KMS-11 (cell line): Measurements from ENCODE around the gene FUBP1.

ENCODE experiments used
- H2AFZ ChIP-seq: fragments of 200-600 bp; sonication (generic); 2 replicates; pipeline ENCODE4 v1.6.1; 2016; ENCODE audit warnings: antibody characterized with exemption, mixed run types, low read depth
- H3K27ac ChIP-seq: fragments of 200-600 bp; sonication (generic); 2 replicates; pipeline ENCODE4 v1.6.1; 2016; ENCODE audit warnings: mild to moderate bottlenecking, mixed run types
- H3K27me3 ChIP-seq: fragments of 200-600 bp; sonication (generic); 2 replicates; pipeline ENCODE4 v1.6.1; 2017; ENCODE audit warnings: mild to moderate bottlenecking, low read depth, mixed run types, moderate library complexity; ENCODE audit not compliant: insufficient read depth
- H3K36me3 ChIP-seq: fragments of 200-600 bp; sonication (generic); 2 replicates; pipeline ENCODE4 v1.6.1; 2017; ENCODE audit warnings: mild to moderate bottlenecking, mixed run types; ENCODE audit not compliant: insufficient read depth
- H3K4me1 ChIP-seq: fragments of 200-600 bp; sonication (generic); 2 replicates; pipeline ENCODE4 v1.6.1; 2016; ENCODE audit warnings: mild to moderate bottlenecking, low read depth, mixed run types; ENCODE audit not compliant: poor library complexity, severe bottlenecking
- H3K4me2 ChIP-seq: fragments of 200-600 bp; sonication (generic); 2 replicates; pipeline ENCODE4 v1.7.0; 2016; ENCODE audit warnings: mild to moderate bottlenecking, mixed run types
- H3K4me3 ChIP-seq: fragments of 200-600 bp; sonication (generic); IDR thresholded peaks from 2 replicates; pipeline ENCODE4 v1.6.1; 2017; ENCODE audit warnings: low read depth, low read length, mixed read lengths; ENCODE audit not compliant: insufficient read depth
- H3K79me2 ChIP-seq: fragments of 200-600 bp; sonication (generic); 2 replicates; pipeline ENCODE4 v1.6.1; 2016; ENCODE audit warnings: low read depth, mixed run types; ENCODE audit not compliant: insufficient read depth
- H3K9ac ChIP-seq: fragments of 200-600 bp; sonication (generic); 2 replicates; pipeline ENCODE4 v1.6.1; 2016; ENCODE audit warnings: mild to moderate bottlenecking, mixed run types
- H4K20me1 ChIP-seq: fragments of 200-600 bp; sonication (generic); 2 replicates; pipeline ENCODE4 v1.6.1; 2016; ENCODE audit warnings: mild to moderate bottlenecking, mixed run types; ENCODE audit not compliant: insufficient read depth
- CTCF ChIP-seq: fragments of 200-600 bp; sonication (generic); conservative IDR thresholded peaks from 2 replicates; pipeline ENCODE4 v1.6.1; 2017; ENCODE audit warnings: low read depth, mild to moderate bottlenecking, antibody characterized with exemption, low read length, moderate library complexity, mixed read lengths

FUBP1 gene

GRCh38 chr1:78006521-78006920, 27.6 kb upstream of the FUBP1 start:
- Histone ChIP-seq H3K36me3 (no peaks in the 10 kb centered on the region), H3K4me2 (peak overlapping the region; percentile 75), H3K4me1 (peaks cover 41% of the 10 kb centered on the region), H3K9ac (peak overlapping the region; percentile 85; the same call in 1 of the 2 replicates), H3K27ac (peak overlapping the region; percentile 96; the same call in 1 of the 2 replicates), H3K27me3 (no peaks in the 10 kb centered on the region), H3K79me2 (peaks cover 29% of the 10 kb centered on the region; the same call in 1 of the 2 replicates), H2AFZ (no peak overlapping the region), H4K20me1 (no peaks in the 10 kb centered on the region), H3K4me3 (no peak overlapping the region)
- TF ChIP-seq CTCF: no peak

- peaks cover 29% of the 10 kb centered on the region; the same call in 1 of the 2 replicates for H3K79me2 ChIP-seq
- H2AFZ ChIP-seq: no peak overlapping the region
- peak overlapping the region; percentile 96 for H3K27ac ChIP-seq
- no peak for TF ChIP-seq CTCF
- H4K20me1 ChIP-seq: no peaks in the 10 kb centered on the region
- peak overlapping the region; percentile 75 for H3K4me2 ChIP-seq
- no peaks in the 10 kb centered on the region for H3K27me3 ChIP-seq
- no peaks in the 10 kb centered on the region for H3K36me3 ChIP-seq
- H3K4me3 ChIP-seq: no peak overlapping the region
- H3K9ac ChIP-seq: peak overlapping the region; percentile 85
- peaks cover 41% of the 10 kb centered on the region for H3K4me1 ChIP-seq
Observed at GRCh38 chr1:78005755-78006154, 26.9 kb upstream of the FUBP1 start.

GRCh38 chr1:78005448-78005722, 26.5 kb upstream of the FUBP1 start:
- Histone ChIP-seq H3K9ac (peak overlapping the region; percentile 85), H3K27ac (peak overlapping the region; percentile 96)

GRCh38 chr1:78004719-78005447, 26.0 kb upstream of the FUBP1 start, which contains the start of gene DNAJB4:
Gene DNAJB4 (plus strand): TSS chr1:78004939. CDS start chr1:78005111, 172 bp downstream.
- no peak for TF ChIP-seq CTCF
- Histone ChIP-seq H3K36me3 (no peaks in the 10 kb centered on the region), H3K79me2 (peaks cover 34% of the 10 kb centered on the region; the same call in 1 of the 2 replicates), H4K20me1 (no peaks in the 10 kb centered on the region), H3K9ac (peak within 1 kb of the TSS; percentile 85), H3K4me3 (no peak within 1 kb of the TSS), H2AFZ (peak within 1 kb of the TSS; percentile 36; the same call in 1 of the 2 replicates), H3K4me1 (peaks cover 41% of the 10 kb centered on the region), H3K4me2 (peak within 1 kb of the TSS; percentile 75), H3K27me3 (no peaks in the 10 kb centered on the region), H3K27ac (peak within 1 kb of the TSS; percentile 96)

More at GRCh38 chr1:78005448-78005722, 26.5 kb upstream of the FUBP1 start:
- peaks cover 41% of the 10 kb centered on the region for H3K4me1 ChIP-seq
- H4K20me1 ChIP-seq: no peaks in the 10 kb centered on the region
- H2AFZ ChIP-seq: no peak overlapping the region
- H3K79me2 ChIP-seq: peaks cover 29% of the 10 kb centered on the region; the same call in 1 of the 2 replicates
- H3K36me3 ChIP-seq: no peaks in the 10 kb centered on the region
- H3K4me3 ChIP-seq: no peak overlapping the region
- H3K4me2 ChIP-seq: peak overlapping the region; percentile 75
- no peak for TF ChIP-seq CTCF
- no peaks in the 10 kb centered on the region for H3K27me3 ChIP-seq
